HG03439 (cell line): Measurements from ENCODE around the gene KCNJ1.

Experiments
- ATAC-seq: cut with Tn5 transposase; IDR thresholded peaks from one replicate; pipeline ENCODE4 v1.9.1; 2021; ENCODE audit warnings: mild to moderate bottlenecking, moderate library complexity; ENCODE audit not compliant: unreplicated experiment

The KCNJ1 gene

DNA sequence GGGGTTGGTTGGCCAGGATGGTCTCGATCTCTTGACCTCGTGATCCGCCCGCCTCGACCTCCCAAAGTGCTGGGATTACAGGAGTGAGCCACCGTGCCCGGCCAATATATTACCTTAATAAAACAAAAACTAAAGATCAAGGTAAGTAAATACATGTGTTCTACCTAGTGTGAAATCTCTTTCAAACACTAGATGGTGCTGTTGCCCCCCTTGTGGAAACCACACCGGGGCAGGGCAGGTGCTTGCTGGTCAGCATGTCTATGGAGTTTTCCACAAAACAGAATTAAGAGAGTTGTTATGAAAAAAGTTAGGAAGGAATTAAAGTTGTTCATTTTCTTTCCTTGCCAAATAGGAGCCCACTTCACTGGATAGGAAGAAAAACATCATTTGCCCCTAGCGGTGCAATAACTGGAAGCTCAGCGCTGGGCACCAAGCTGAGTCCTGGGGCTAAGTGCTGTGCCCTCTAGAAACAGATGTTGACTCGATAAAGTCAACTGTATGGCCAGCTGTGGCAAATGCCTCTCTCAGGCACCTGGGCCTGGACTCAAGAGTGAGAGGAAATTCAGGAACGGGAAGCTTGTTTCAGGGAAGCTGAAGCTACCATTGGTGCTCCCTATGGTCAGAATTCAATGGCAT is 17.7 kb upstream of the KCNJ1 start:
- peak; percentile 93 for ATAC-seq

DNA sequence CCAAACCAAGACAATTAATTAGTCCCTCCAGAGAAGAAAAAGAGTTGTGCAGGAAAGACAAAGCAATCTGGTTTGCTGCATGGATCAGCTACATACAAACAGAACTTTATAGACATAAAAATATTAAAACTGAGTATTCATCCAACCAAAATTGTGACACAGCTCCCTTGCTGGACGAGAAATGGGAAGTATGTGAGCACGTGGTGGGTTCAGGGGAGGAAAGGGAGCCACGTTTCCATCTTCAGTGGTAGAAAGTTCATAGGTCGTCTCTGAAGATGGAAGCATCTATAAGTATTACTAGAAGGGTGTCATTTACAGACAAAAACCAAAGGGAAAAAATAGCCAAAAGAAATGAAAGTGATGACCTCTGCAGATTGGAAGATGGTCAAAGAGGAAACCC is 17.0 kb upstream of the KCNJ1 start:
- ATAC-seq: no peak

GRCh38 chr11:128882451-128882850 is 15.4 kb upstream of the KCNJ1 start:
- ATAC-seq: no peak

- no peak for ATAC-seq
These were observed 14.1 kb upstream of the KCNJ1 start for GRCh38 chr11:128881221-128881620.

DNA sequence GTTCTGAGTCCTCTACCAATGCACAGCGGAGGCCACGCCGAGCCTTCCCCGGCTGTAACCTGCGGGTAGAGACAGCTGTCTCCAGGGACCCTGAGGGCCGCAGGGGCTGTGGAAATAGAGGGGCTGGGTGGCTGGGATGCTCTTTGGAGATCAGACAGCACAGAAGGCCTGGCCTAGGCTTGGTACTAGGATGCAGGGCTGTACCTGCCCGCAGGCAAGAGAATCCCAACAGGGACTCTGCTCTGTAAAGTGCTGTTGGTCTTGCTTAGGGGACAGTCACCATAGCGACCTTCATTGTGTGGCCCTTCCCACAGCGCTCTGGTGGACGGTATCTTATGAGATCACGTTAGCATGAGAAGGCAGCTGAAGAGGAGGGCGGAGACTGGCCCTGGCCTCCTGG is 12.7 kb upstream of the KCNJ1 start:
- ATAC-seq: no peak

- ATAC-seq: no peak
These were observed 11.4 kb upstream of the KCNJ1 start for GRCh38 chr11:128878455-128878854.

- ATAC-seq: no peak
These were observed 10.6 kb upstream of the KCNJ1 start for GRCh38 chr11:128877726-128878125.

DNA sequence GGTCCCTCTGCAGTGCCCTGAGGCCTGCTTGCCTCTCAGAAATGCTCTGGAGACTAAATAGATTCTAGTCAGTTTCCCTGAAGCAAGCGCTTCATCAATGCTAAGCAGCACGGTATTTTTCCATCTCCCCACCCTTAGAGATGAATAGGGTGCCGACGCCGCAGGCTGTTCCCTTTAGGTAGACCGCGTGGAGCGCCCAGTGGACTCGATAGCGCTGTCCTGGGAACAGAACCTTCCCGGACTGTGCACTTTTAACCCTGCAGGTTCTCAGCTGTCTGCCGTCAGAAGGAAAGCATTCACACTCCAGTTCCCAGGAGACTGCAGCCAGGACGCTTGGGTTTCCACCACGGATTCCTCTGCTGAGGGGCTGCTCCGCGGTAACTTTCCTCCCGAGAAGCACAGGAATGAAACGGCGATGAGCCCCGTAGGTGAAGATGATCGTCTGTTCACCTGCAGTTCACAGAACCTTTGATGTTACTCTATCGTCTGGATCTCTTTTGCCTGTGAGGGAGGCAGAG is 9.1 kb upstream of the KCNJ1 start:
- no peak for ATAC-seq

DNA sequence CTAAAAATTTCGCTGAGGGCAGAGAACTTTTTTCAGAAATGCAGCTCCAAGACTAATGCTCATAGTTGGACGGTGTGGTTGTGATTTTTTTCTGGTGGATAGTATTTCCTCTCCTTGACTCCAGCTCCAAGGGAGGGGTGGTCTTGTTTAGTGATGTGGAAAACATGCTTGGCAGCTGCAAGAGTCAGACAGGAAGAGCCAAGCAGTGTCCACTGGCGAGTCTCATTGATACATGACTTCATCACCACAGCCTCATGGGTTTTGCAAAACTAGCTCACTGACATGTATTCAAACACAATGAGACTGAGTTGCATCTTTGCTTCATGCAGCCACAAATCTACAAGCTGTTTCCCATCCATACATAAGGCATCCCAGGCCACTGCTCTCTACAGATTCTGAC is 7.3 kb upstream of the KCNJ1 start:
- no peak for ATAC-seq

DNA sequence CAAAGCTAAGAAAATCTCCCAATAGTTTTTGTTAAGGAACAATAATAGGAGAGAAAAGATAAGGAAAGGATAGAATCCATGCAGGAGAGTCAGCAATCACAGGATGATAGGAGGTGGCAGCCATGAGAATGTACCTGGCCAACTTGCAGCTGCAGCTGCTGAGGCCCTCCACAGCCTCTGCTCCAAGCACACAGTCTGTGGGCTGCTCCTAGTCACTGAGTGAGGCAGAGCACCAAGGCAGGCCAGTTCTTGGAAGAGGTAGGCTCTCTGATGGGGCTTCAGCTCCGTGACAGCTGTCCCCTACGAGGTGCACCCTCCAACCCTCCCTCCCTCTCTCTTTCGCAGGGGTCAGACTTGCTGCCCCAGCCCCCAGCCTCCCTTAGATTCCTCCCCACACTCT is 5.5 kb upstream of the KCNJ1 start:
- no peak for ATAC-seq

GRCh38 chr11:128872094-128872493 is 5.0 kb upstream of the KCNJ1 start:
- no peak for ATAC-seq

DNA sequence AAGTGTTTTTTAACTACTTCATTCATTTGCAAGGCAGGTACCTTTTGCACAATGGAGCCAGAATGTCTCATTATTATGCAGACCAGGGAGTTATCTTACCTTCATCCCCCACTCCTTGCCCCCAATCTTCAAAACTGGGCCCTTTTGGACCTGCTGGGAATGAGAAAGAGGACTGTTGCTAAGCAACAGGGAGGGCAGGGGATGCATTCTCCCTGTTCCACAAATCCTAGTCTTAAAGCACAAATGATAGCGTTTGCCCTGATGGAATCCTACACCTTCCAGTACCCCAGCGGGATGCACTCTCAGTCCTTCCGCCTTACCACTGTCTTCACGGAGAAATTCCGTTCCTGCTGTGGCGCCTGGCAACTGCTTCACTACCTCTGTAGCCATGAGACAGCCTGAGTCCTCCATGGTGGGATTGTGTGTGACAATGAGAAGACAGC is 4.1 kb upstream of the KCNJ1 start:
- no peak for ATAC-seq

DNA sequence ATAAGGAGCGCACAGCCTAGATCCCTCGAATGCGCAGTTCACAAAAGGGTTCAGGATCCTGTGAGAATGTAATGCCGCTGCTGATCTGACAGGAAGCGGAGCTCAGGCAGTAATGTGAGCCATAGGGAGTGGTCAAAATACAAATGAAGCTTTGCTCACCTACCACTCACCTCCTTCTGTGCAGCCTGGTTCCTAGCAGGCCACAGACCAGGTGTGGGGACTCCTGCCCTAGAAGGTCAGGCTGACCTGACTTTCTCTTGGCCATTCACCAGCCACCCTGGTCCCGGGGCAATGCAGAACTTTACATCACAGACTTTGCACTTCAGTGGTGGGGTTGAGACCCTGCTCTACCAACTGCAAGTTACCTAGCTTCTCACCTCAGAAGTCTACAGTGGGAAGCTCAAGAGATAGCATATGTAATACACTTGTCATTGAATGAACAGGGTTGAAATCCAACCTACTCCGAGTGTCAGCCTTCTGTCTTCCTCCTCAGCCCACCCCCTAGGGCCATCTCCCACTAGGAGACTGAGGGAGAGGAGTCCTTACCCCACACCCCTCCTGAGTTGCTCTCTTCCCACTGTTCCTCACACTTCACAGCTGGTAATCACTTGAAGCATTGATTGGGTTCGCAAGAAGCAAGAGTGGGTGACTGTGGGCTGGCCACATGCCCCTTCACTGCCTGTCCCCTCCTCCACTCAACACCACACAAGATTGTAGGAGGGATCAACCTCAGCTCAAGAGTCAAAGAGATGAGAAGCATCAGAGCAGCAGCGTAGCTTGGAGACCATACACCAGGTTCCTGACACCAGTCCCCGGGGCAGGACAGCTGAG is 2.0 kb upstream of the KCNJ1 start:
- no peak for ATAC-seq

GRCh38 chr11:128865490-128865889 is 1.6 kb downstream of the KCNJ1 start:
- ATAC-seq: no peak

DNA sequence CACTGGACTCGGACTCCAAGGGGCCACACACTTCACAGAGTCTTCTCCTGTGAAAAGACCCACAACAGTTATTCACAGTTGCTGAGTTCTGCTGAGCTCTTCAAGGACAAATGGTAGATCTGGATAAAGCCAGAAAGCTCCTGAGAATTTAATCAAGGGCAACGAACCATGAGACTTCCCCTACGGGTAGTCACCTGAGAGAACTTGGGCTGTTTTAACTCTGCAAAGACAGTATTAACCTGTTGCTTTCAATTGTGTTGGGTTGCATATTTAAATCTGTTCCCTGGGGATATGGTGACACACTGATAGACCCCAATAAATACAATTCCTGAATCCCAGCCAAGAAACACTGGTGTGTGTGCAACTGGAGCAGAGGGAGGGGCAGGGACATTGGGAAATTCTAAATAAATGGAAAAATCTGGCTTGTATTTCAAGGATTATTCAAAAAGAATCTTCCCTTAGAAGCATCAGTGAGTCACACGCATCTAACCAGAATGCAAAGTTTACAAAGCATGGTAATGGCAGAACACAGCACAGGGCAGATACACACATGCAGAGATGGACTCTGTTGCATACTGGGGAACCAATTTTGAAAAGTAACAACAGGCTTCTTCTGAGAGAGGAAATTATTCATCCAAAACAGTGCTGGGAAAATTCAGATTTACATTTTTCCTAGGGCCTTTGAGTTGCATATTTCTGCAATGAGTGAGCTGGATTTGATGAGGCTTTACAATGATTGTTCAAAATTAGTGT is 4.0 kb downstream of the KCNJ1 start:
- ATAC-seq: no peak

- no peak for ATAC-seq
These were observed 4.7 kb downstream of the KCNJ1 start for GRCh38 chr11:128862406-128862805.

DNA sequence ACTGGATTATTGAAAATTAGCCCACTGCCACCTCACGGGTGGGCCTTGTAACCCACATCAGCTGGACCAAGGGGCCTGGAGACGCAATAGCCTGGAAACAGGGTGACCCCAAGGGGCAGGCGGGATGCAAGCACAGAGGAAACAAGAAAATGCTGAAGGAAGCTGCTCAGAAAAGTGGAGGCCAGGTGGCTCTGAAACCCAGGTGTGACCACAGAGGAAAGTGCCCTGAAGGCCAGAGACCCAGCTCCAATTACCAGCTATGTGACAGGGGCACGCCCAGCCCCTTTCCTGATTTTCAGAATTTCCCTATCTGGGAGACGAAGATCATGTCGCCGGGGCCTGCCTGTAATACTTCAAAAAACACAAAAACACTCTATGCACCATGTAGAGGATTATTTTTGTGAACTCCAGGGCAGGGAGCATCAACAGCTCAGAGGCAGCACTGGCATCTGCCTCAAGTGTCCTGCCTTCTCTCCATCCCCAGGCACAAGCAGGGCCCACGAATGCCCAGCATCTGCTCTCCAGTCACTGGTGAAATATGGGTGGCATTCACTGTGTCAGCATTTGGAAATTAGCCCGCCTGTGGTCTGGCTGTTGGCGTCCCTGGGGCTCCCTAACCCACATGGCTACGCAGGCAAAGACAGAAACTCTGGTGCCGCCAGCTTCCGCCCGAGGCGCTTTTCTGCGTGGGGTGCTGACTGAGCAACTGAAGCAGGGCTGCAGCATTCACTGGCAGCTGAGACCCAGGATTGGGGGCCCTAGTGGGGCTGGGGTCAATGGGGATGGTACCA is 6.3 kb downstream of the KCNJ1 start:
- no peak for ATAC-seq

- ATAC-seq: peak; percentile 91
These were observed 7.3 kb downstream of the KCNJ1 start for GRCh38 chr11:128859563-128860441.

DNA sequence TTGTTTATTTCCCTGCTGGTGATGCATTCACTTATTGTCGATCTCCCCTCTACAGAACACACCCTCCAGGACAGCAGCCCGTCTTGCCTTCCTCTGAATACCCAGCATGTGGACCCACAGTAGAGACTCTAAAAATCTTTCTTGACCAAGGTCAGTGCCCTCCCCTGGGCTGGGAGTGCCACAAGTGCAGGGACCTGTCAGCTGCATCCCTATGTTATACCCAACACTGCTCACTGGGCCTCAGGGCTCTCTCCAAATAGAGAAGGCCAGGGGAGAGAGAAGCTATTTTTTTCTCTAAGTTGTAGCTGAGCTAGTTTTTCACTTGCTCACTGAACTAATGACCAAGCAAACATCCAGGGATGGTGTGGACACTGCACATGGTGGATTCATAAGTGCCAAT is 9.8 kb downstream of the KCNJ1 start:
- ATAC-seq: no peak

GRCh38 chr11:128856241-128856640 is 10.9 kb downstream of the KCNJ1 start:
- ATAC-seq: no peak
